ENCODE data around the gene CSTF3. TPM values are rescaled to one million over a fixed set of nuclear protein-coding genes. Genes with fewer than 3 reads are reported as not detected.

Gene CSTF3
- total RNA-seq, 6 experiments from 2014 or later: 28.9 to 39.5 (median 35.6) TPM

- Mint-ChIP-seq H3K4me3 (no peak overlapping the region), H3K27ac (no peak overlapping the region), H3K9me3 (no peaks in the 10 kb centered on the region), H3K36me3 (ENCODE audit: low read depth) (peaks cover 5% of the 10 kb centered on the region), H3K27me3 (ENCODE audit: insufficient read depth) (no peaks in the 10 kb centered on the region; the same call in 1 of the 2 replicates), H3K4me1 (ENCODE audit: low read depth) (peaks cover 16% of the 10 kb centered on the region)
- no peak for DNase-seq
- TF ChIP-seq CTCF (IDR thresholded peaks at IDR 0.05): no peak
Measured at GRCh38 chr11:33147559-33147958, 13.7 kb downstream of the CSTF3 start.

GRCh38 chr11:33135768-33136443 is 25.4 kb downstream of the CSTF3 start:
- Mint-ChIP-seq H3K27ac (peak overlapping the region; percentile 80), H3K9me3 (no peaks in the 10 kb centered on the region), H3K36me3 (ENCODE audit: low read depth) (peaks cover 10% of the 10 kb centered on the region; the same call in 1 of the 2 replicates), H3K4me1 (ENCODE audit: low read depth) (peaks cover 37% of the 10 kb centered on the region), H3K4me3 (no peak overlapping the region), H3K27me3 (ENCODE audit: insufficient read depth) (no peaks in the 10 kb centered on the region)
- TF ChIP-seq CTCF (IDR thresholded peaks at IDR 0.05): no peak
- DNase-seq: no peak

GRCh38 chr11:33135216-33135615 is 26.1 kb downstream of the CSTF3 start:
- H3K4me3 Mint-ChIP-seq: no peak overlapping the region
- peaks cover 10% of the 10 kb centered on the region; the same call in 1 of the 2 replicates for H3K36me3 Mint-ChIP-seq (ENCODE audit: low read depth)
- peak; percentile 64 for DNase-seq
- peak overlapping the region; percentile 80 for H3K27ac Mint-ChIP-seq
- no peak for TF ChIP-seq CTCF (IDR thresholded peaks at IDR 0.05)
- peaks cover 37% of the 10 kb centered on the region for H3K4me1 Mint-ChIP-seq (ENCODE audit: low read depth)
- H3K9me3 Mint-ChIP-seq: no peaks in the 10 kb centered on the region
- no peaks in the 10 kb centered on the region for H3K27me3 Mint-ChIP-seq (ENCODE audit: insufficient read depth)

GRCh38 chr11:33134276-33134675 is 27.0 kb downstream of the CSTF3 start:
- peaks cover 37% of the 10 kb centered on the region for H3K4me1 Mint-ChIP-seq (ENCODE audit: low read depth)

GRCh38 chr11:33133761-33134160 is 27.5 kb downstream of the CSTF3 start:
- TF ChIP-seq CTCF (IDR thresholded peaks at IDR 0.05): no peak
- H3K4me3 Mint-ChIP-seq: no peak overlapping the region
- H3K36me3 Mint-ChIP-seq (ENCODE audit: low read depth): 0 out of 2 replicates have a peak, but pooled peaks cover 4% of the 10 kb centered on the region
- H3K27ac Mint-ChIP-seq: no peak overlapping the region
- H3K9me3 Mint-ChIP-seq: no peaks in the 10 kb centered on the region
- no peaks in the 10 kb centered on the region for H3K27me3 Mint-ChIP-seq (ENCODE audit: insufficient read depth)
- H3K4me1 Mint-ChIP-seq (ENCODE audit: low read depth): peaks cover 37% of the 10 kb centered on the region
- DNase-seq: no peak

More at GRCh38 chr11:33134276-33134675, 27.0 kb downstream of the CSTF3 start:
- H3K9me3 Mint-ChIP-seq: no peaks in the 10 kb centered on the region
- no peak for DNase-seq
- TF ChIP-seq CTCF (IDR thresholded peaks at IDR 0.05): no peak
- no peaks in the 10 kb centered on the region for H3K27me3 Mint-ChIP-seq (ENCODE audit: insufficient read depth)
- H3K4me3 Mint-ChIP-seq: no peak overlapping the region
- H3K36me3 Mint-ChIP-seq (ENCODE audit: low read depth): 0 out of 2 replicates have a peak, but pooled peaks cover 4% of the 10 kb centered on the region
- no peak overlapping the region; the same call in 1 of the 2 replicates for H3K27ac Mint-ChIP-seq

Data from HFFc6 (cell line).